Colonic mucosa (tissue), 4 donors: ENCODE measurements around the gene MED13L. TPM values are rescaled to one million over a fixed set of nuclear protein-coding genes. Genes with fewer than 3 reads are reported as not detected.
"Not testable (repeated sequence)": the region's sequence is repeated elsewhere in the genome, so short reads cannot be mapped to it uniquely, and the experiment has no call there.

Experiments
- DNase-seq: peaks from one replicate; pipeline ENCODE4 v3.0.0-alpha.2; 2020
- H3K27ac ChIP-seq: fragments of 200-600 bp; one replicate; pipeline ENCODE4 v1.8.0; 2021
- H3K27me3 ChIP-seq: fragments of 200-600 bp; one replicate; pipeline ENCODE4 v1.8.0; 2021
- H3K36me3 ChIP-seq: fragments of 200-600 bp; one replicate; pipeline ENCODE4 v1.8.0; 2021
- H3K4me1 ChIP-seq: fragments of 200-600 bp; one replicate; pipeline ENCODE4 v1.8.0; 2021; ENCODE audit warnings: mild to moderate bottlenecking
- H3K4me3 ChIP-seq: fragments of 200-600 bp; one replicate; pipeline ENCODE4 v1.8.0; 2021
- H3K9ac ChIP-seq, 2 donors: one replicate each; pipeline ENCODE4 v1.7.0; 2013; ENCODE audit warnings: control low read depth in 2 of 2, low read depth in 2 of 2, low read length in 2 of 2
- H3K9me3 ChIP-seq: fragments of 200-600 bp; one replicate; pipeline ENCODE4 v1.8.0; 2021
- CTCF ChIP-seq: fragments of 200-600 bp; IDR thresholded peaks from one replicate; pipeline ENCODE4 v1.8.0; 2022; ENCODE audit warnings: antibody characterized with exemption, mild to moderate bottlenecking
- intact Hi-C: fragments of 100-400 bp; cut with DNase I; formaldehyde crosslinking; loops from one replicate; pipeline ENCODE4 v1.14.1; 2022
- total RNA-seq, 2 donors: library from RNA; stranded (reverse); fragmentation: NEBNext Ultra II Directional in 1 of 2; extraction: Animal tissue kit (Norgen Biotek cat#: 25700) in 1 of 2; gene quantifications; one replicate each; pipeline ENCODE4 v1.2.1, GENCODE V29; 2021
- donor health status: healthy.
- donor health status: DM: no; HTN: no; CAD: no.
- donor health status: DM: no; HTN: no; CAD: no.

The MED13L gene
- total RNA-seq, 2 donors from 2014 or later, result 73.8 to 92.6 TPM

DNA sequence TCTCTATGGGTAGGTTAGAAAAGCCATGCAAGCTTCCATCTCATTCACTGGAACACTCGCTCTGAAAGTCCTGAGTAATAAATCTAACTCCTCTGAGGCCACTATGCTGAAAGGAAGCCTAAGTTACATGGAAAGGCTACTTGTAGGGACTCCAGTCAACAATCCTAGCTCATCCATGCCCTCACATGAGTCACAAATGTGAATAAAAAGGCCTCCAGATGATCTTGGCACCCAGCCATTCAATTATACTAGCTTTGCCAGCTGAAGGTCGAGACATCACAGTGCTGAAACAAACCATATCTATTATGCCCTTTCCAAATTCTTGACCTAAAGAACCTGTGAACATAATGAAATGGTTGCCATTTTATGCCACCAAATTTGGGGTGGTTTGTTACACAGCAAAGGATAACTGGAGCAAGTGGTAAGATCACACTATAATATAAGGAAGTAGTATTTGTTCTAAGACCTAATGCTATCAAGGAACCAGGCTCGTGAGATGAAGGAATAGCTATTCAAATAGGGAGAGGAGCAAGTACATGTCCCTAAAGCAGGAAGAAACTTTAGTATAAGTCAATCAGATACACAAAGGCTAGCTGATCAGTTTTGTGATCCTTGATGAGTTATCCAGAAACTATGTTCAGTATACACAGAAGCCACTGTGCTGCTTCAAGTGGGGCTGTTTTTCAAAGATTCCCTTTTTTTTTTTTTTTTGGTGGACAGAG, 142.1 kb downstream of the MED13L start:
- no peak overlapping the region for H3K9ac ChIP-seq
- H3K27me3 ChIP-seq, result no peaks in the 10 kb centered on the region
- no peaks in the 10 kb centered on the region for H3K9me3 ChIP-seq
- H3K36me3 ChIP-seq, result no peaks in the 10 kb centered on the region
- no peak overlapping the region for H3K4me3 ChIP-seq
- TF ChIP-seq CTCF, result no peak
- no peak for DNase-seq
- no peak overlapping the region for H3K27ac ChIP-seq
- H3K4me1 ChIP-seq, result peaks cover 8% of the 10 kb centered on the region
- intact Hi-C loops, result no loop called here

DNA sequence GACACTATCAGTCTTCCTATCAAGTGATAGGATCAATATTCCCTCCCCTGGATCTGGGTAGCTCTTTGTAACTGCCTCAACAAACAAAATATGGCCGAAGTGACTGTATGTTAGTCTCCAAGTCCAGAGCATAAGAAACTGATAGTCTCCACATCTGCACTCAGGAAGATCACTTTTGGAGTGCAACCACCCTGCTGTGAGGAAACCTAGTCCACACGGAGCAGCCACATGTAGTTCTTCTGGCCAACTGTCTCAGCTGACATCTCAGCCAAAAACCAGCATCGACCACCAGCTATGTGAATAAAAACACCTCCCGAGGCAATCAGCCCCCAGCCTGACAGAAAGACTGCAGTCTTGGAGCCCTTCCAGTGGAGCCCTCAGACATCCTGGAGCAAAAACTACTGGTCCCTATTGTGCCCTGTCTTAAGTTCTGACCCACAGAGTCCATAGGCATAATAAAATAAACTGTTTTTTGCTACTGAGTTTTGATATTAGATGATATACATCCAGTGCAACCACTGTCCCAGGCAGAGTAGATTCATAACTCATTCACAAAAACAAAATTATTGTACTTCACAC, 143.8 kb downstream of the MED13L start:
- H3K9me3 ChIP-seq, result no peaks in the 10 kb centered on the region
- no peak overlapping the region for H3K27ac ChIP-seq
- no peak for DNase-seq
- no peak overlapping the region for H3K9ac ChIP-seq
- H3K4me3 ChIP-seq, result no peak overlapping the region
- no peaks in the 10 kb centered on the region for H3K27me3 ChIP-seq
- H3K4me1 ChIP-seq, result peaks cover 8% of the 10 kb centered on the region
- no peak for TF ChIP-seq CTCF
- intact Hi-C loops, result no loop called here
- no peaks in the 10 kb centered on the region for H3K36me3 ChIP-seq

- intact Hi-C loops, result no loop called here
- Histone ChIP-seq H3K4me1 (peaks cover 8% of the 10 kb centered on the region), H3K9ac (no peak overlapping the region)
Observed at GRCh38 chr12:116133149-116133548, 144.3 kb downstream of the MED13L start.

GRCh38 chr12:116131987-116132386, 145.5 kb downstream of the MED13L start:
- H3K9me3 ChIP-seq, H3K4me3 ChIP-seq, H3K4me1 ChIP-seq, H3K27me3 ChIP-seq, DNase-seq, intact Hi-C loops, H3K9ac ChIP-seq, H3K27ac ChIP-seq, H3K36me3 ChIP-seq: not testable (repeated sequence)

More at GRCh38 chr12:116133149-116133548, 144.3 kb downstream of the MED13L start:
- H3K27ac ChIP-seq, result no peak overlapping the region
- TF ChIP-seq CTCF, result no peak
- DNase-seq, result no peak
- no peaks in the 10 kb centered on the region for H3K27me3 ChIP-seq
- H3K9me3 ChIP-seq, result no peaks in the 10 kb centered on the region
- no peaks in the 10 kb centered on the region for H3K36me3 ChIP-seq
- H3K4me3 ChIP-seq, result no peak overlapping the region

- no peak for TF ChIP-seq CTCF
- no peaks in the 10 kb centered on the region for H3K36me3 ChIP-seq
- H3K4me1 ChIP-seq, result peaks cover 8% of the 10 kb centered on the region
- intact Hi-C loops, result no loop called here
- H3K9ac ChIP-seq, result no peak overlapping the region
- H3K9me3 ChIP-seq, result no peaks in the 10 kb centered on the region
- no peaks in the 10 kb centered on the region for H3K27me3 ChIP-seq
- no peak for DNase-seq
- H3K4me3 ChIP-seq, result no peak overlapping the region
- H3K27ac ChIP-seq, result no peak overlapping the region
Observed at GRCh38 chr12:116131176-116131575, 146.3 kb downstream of the MED13L start.

- no peaks in the 10 kb centered on the region for H3K27me3 ChIP-seq
- peaks cover 8% of the 10 kb centered on the region for H3K4me1 ChIP-seq
- no peak for DNase-seq
- no peaks in the 10 kb centered on the region for H3K36me3 ChIP-seq
- TF ChIP-seq CTCF, result no peak
- no peaks in the 10 kb centered on the region for H3K9me3 ChIP-seq
- H3K27ac ChIP-seq, result no peak overlapping the region
- H3K4me3 ChIP-seq, result no peak overlapping the region
- no peak overlapping the region for H3K9ac ChIP-seq
- intact Hi-C loops, result no loop called here
Observed at GRCh38 chr12:116130431-116130830, 147.1 kb downstream of the MED13L start.
